WTC11 (cell line): Measurements from ENCODE around the gene ACBD4. TPM values are rescaled to one million over a fixed set of nuclear protein-coding genes. Genes with fewer than 3 reads are reported as not detected.

Experiments
- CREB1 ChIP-seq: sonication (generic); formaldehyde crosslinking; IDR thresholded peaks from 2 replicates; pipeline ENCODE4 v1.8.0; 2023; ENCODE audit warnings: mild to moderate bottlenecking, missing genetic modification reagents
- EMX1 ChIP-seq: fragments of 250-450 bp; sonication (Bioruptor Pico); IDR thresholded peaks from 2 replicates; pipeline ENCODE4 v1.8.0; 2021; ENCODE audit warnings: mild to moderate bottlenecking
- MYBL2 ChIP-seq: sonication (generic); formaldehyde crosslinking; IDR thresholded peaks from 2 replicates; pipeline ENCODE4 v1.8.1; 2023; ENCODE audit warnings: mild to moderate bottlenecking, moderate library complexity, missing genetic modification reagents
- OVOL2 ChIP-seq: fragments of 250-450 bp; sonication (Bioruptor Pico); IDR thresholded peaks from 2 replicates; pipeline ENCODE4 v1.9.0; 2021; ENCODE audit warnings: mild to moderate bottlenecking, borderline replicate concordance
- SMAD3 ChIP-seq: sonication (generic); formaldehyde crosslinking; IDR thresholded peaks from 2 replicates; pipeline ENCODE4 v1.8.0; 2022; ENCODE audit warnings: missing genetic modification reagents, mild to moderate bottlenecking, borderline replicate concordance
- SP1 ChIP-seq: sonication (generic); formaldehyde crosslinking; conservative IDR thresholded peaks from 2 replicates; pipeline ENCODE4 v1.8.1; 2022; ENCODE audit warnings: missing genetic modification reagents
- USF2 ChIP-seq: sonication (generic); formaldehyde crosslinking; IDR thresholded peaks from 2 replicates; pipeline ENCODE4 v1.8.1; 2023; ENCODE audit warnings: mild to moderate bottlenecking, missing genetic modification reagents, moderate library complexity
- ZNF138 ChIP-seq: sonication (generic); formaldehyde crosslinking; conservative IDR thresholded peaks from 2 replicates; pipeline ENCODE4 v1.8.1; 2022; ENCODE audit warnings: mild to moderate bottlenecking, moderate library complexity, missing genetic modification reagents
- ZNF232 ChIP-seq: sonication (generic); formaldehyde crosslinking; IDR thresholded peaks from 2 replicates; pipeline ENCODE4 v1.8.0; 2022; ENCODE audit warnings: mild to moderate bottlenecking, missing genetic modification reagents
- ZNF281 ChIP-seq: sonication (generic); formaldehyde crosslinking; IDR thresholded peaks from 2 replicates; pipeline ENCODE4 v1.8.0; 2023; ENCODE audit warnings: mild to moderate bottlenecking, missing genetic modification reagents
- ZNF317 ChIP-seq: sonication (generic); formaldehyde crosslinking; IDR thresholded peaks from 2 replicates; pipeline ENCODE4 v1.8.1; 2023; ENCODE audit warnings: low read depth, mild to moderate bottlenecking, moderate library complexity, missing genetic modification reagents, borderline replicate concordance
- ZNF512 ChIP-seq: sonication (generic); formaldehyde crosslinking; IDR thresholded peaks from 2 replicates; pipeline ENCODE4 v1.8.1; 2022; ENCODE audit warnings: missing genetic modification reagents, borderline replicate concordance
- total RNA-seq: library from RNA; stranded (reverse); gene quantifications from 3 replicates; pipeline ENCODE4 v1.2.3, GENCODE V29; 2021
- TF ChIP-seq, protein P1 (sequence below): sonication (generic); formaldehyde crosslinking; IDR thresholded peaks from 2 replicates; pipeline ENCODE4 v1.8.0; 2022; ENCODE audit warnings: mild to moderate bottlenecking, missing genetic modification reagents
- TF ChIP-seq, protein P2 (sequence below): sonication (generic); formaldehyde crosslinking; IDR thresholded peaks from 2 replicates; pipeline ENCODE4 v1.8.0; 2023; ENCODE audit warnings: missing genetic modification reagents, mild to moderate bottlenecking, borderline replicate concordance
- TF ChIP-seq, protein P3 (sequence below): fragments of 250-450 bp; sonication (Bioruptor Pico); IDR thresholded peaks from 2 replicates; pipeline ENCODE4 v1.8.0; 2021; ENCODE audit warnings: mild to moderate bottlenecking
- TF ChIP-seq, protein P4 (sequence below): sonication (generic); formaldehyde crosslinking; IDR thresholded peaks from 2 replicates; pipeline ENCODE4 v1.8.1; 2023; ENCODE audit warnings: mild to moderate bottlenecking, missing genetic modification reagents, moderate library complexity

The ACBD4 gene
- total RNA-seq, 1 experiment from 2014 or later = 12.7 TPM

DNA sequence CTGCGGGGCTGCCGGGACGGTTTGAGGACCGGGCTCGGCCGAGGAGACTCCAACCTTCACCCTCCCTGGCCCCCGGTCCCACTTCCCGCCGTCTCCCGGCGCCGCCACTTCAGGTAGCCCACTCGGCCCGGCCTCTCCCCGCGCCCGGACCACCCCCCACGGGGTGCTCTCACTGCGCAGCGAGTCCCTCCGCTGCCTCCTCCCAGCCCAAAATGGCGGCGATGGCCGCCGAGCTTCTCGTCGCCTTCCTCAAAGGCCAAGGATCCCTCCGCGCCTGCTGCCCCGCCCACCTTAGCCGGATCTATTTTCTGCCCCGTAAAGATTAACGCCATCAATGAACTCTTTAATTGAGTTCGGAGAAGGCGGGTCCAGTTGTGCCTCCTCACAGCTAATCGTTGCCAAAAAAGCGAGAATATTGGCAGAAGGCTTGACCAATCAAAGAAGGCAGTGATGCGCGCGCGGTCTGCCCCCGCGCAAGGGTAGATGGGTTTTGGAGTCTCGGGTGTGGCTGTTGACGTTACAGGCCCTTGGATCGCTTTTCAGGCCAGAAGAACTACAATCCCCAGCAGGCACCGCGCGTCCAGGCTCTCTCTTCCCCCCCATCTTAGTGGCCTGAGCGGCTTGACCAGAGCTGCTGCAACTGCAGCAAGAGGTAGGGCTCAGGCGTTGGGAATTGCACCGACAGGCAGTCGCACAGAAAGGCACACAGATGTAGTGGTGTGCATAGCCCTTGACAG, 26.0 kb downstream of the ACBD4 start, which contains the start of gene HEXIM2 (continued):
- TF ChIP-seq ZNF281 (CRISPR knock-in tag) (no peak), SP1 (CRISPR knock-in tag) (peak; percentile 98), ZNF232 (CRISPR knock-in tag) (no peak), SMAD3 (CRISPR knock-in tag) (no peak), OVOL2 (CRISPR knock-in tag) (no peak), CREB1 (no peak), EMX1 (CRISPR knock-in tag) (peak; percentile 20; the same call in 1 of the 2 replicates), ZNF317 (CRISPR knock-in tag) (no peak), MYBL2 (CRISPR knock-in tag) (peak; percentile 69), ZNF512 (CRISPR knock-in tag) (no peak), ZNF138 (no peak), USF2 (CRISPR knock-in tag) (no peak)
- TF ChIP-seq, protein P1, sequence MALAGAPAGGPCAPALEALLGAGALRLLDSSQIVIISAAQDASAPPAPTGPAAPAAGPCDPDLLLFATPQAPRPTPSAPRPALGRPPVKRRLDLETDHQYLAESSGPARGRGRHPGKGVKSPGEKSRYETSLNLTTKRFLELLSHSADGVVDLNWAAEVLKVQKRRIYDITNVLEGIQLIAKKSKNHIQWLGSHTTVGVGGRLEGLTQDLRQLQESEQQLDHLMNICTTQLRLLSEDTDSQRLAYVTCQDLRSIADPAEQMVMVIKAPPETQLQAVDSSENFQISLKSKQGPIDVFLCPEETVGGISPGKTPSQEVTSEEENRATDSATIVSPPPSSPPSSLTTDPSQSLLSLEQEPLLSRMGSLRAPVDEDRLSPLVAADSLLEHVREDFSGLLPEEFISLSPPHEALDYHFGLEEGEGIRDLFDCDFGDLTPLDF = no peak
- TF ChIP-seq, protein P2, sequence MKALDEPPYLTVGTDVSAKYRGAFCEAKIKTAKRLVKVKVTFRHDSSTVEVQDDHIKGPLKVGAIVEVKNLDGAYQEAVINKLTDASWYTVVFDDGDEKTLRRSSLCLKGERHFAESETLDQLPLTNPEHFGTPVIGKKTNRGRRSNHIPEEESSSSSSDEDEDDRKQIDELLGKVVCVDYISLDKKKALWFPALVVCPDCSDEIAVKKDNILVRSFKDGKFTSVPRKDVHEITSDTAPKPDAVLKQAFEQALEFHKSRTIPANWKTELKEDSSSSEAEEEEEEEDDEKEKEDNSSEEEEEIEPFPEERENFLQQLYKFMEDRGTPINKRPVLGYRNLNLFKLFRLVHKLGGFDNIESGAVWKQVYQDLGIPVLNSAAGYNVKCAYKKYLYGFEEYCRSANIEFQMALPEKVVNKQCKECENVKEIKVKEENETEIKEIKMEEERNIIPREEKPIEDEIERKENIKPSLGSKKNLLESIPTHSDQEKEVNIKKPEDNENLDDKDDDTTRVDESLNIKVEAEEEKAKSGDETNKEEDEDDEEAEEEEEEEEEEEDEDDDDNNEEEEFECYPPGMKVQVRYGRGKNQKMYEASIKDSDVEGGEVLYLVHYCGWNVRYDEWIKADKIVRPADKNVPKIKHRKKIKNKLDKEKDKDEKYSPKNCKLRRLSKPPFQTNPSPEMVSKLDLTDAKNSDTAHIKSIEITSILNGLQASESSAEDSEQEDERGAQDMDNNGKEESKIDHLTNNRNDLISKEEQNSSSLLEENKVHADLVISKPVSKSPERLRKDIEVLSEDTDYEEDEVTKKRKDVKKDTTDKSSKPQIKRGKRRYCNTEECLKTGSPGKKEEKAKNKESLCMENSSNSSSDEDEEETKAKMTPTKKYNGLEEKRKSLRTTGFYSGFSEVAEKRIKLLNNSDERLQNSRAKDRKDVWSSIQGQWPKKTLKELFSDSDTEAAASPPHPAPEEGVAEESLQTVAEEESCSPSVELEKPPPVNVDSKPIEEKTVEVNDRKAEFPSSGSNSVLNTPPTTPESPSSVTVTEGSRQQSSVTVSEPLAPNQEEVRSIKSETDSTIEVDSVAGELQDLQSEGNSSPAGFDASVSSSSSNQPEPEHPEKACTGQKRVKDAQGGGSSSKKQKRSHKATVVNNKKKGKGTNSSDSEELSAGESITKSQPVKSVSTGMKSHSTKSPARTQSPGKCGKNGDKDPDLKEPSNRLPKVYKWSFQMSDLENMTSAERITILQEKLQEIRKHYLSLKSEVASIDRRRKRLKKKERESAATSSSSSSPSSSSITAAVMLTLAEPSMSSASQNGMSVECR (CRISPR knock-in tag) = no peak; the same call in 1 of the 2 replicates
- TF ChIP-seq, protein P3, sequence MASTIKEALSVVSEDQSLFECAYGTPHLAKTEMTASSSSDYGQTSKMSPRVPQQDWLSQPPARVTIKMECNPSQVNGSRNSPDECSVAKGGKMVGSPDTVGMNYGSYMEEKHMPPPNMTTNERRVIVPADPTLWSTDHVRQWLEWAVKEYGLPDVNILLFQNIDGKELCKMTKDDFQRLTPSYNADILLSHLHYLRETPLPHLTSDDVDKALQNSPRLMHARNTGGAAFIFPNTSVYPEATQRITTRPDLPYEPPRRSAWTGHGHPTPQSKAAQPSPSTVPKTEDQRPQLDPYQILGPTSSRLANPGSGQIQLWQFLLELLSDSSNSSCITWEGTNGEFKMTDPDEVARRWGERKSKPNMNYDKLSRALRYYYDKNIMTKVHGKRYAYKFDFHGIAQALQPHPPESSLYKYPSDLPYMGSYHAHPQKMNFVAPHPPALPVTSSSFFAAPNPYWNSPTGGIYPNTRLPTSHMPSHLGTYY (CRISPR knock-in tag) = peak; percentile 72; the same call in 1 of the 2 replicates
- TF ChIP-seq, protein P4, sequence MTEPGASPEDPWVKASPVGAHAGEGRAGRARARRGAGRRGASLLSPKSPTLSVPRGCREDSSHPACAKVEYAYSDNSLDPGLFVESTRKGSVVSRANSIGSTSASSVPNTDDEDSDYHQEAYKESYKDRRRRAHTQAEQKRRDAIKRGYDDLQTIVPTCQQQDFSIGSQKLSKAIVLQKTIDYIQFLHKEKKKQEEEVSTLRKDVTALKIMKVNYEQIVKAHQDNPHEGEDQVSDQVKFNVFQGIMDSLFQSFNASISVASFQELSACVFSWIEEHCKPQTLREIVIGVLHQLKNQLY = no peak
